PC-9 (cell line): ENCODE results near the gene IRF2. TPM values are rescaled to one million over a fixed set of nuclear protein-coding genes. Genes with fewer than 3 reads are reported as not detected.

ENCODE experiments used
- BruUV-seq: library from RNA; stranded (reverse); fragments of 400-500 nt; replicated peaks from 2 replicates; lab custom pipeline; 2021; lab: Mats Ljungman, UMichigan
- CTCF ChIA-PET: fragments of 300-600 bp; sonication (Branson Sonifier 250); formaldehyde crosslinking; loops from one replicate; lab custom pipeline; 2022; ENCODE audit warnings: antibody characterized with exemption; lab: Charles Lee
- POLR2A ChIA-PET: fragments of 300-600 bp; sonication (Branson Sonifier 250); formaldehyde crosslinking; loops from one replicate; lab custom pipeline; 2022; ENCODE audit warnings: antibody characterized with exemption; ENCODE audit not compliant: unreplicated experiment; lab: Charles Lee
- DNase-seq, 2 experiments: peaks; one replicate each; pipeline versions ENCODE4 v3.0.0 to v3.0.0-alpha.2; 2015 to 2022; ENCODE audit warnings: mixed read lengths in 1 of 2
- H2AFZ ChIP-seq: fragments of 200-600 bp; sonication (generic); 2 replicates; pipeline ENCODE4 v1.8.1; 2017; ENCODE audit warnings: antibody characterized with exemption
- H3F3A ChIP-seq: fragments of 200-600 bp; sonication (generic); 2 replicates; pipeline ENCODE4 v1.8.1; 2017; ENCODE audit warnings: antibody characterized with exemption, mild to moderate bottlenecking, low read depth; ENCODE audit not compliant: insufficient read depth
- H3K27ac ChIP-seq: fragments of 200-600 bp; sonication (generic); 2 replicates; pipeline ENCODE4 v1.6.1; 2016; ENCODE audit warnings: mixed run types
- H3K27me3 ChIP-seq: fragments of 200-600 bp; sonication (generic); 2 replicates; pipeline ENCODE4 v1.6.1; 2016; ENCODE audit warnings: low read depth, mixed run types; ENCODE audit not compliant: insufficient read depth
- H3K36me3 ChIP-seq: fragments of 200-600 bp; sonication (generic); 2 replicates; pipeline ENCODE4 v1.6.1; 2016; ENCODE audit warnings: low read depth, mixed run types
- H3K4me1 ChIP-seq: fragments of 200-600 bp; sonication (generic); replicated peaks from 2 replicates; pipeline ENCODE4 v1.6.1; 2016; ENCODE audit warnings: mixed run types; ENCODE audit not compliant: insufficient read depth
- H3K4me2 ChIP-seq: fragments of 200-600 bp; sonication (generic); 2 replicates; pipeline ENCODE4 v1.6.1; 2017; ENCODE audit warnings: mixed run types
- H3K4me3 ChIP-seq: fragments of 200-600 bp; sonication (generic); 2 replicates; pipeline ENCODE4 v1.6.1; 2016; ENCODE audit warnings: mixed run types
- H3K79me2 ChIP-seq: fragments of 200-600 bp; sonication (generic); 2 replicates; pipeline ENCODE4 v1.6.1; 2017; ENCODE audit warnings: low read depth, mixed run types
- H3K9me2 ChIP-seq: fragments of 200-600 bp; sonication (generic); 2 replicates; pipeline ENCODE4 v1.8.1; 2017; ENCODE audit warnings: mild to moderate bottlenecking; ENCODE audit not compliant: insufficient read depth
- H3K9me3 ChIP-seq: fragments of 200-600 bp; sonication (generic); 2 replicates; pipeline ENCODE4 v1.8.1; 2016; ENCODE audit warnings: low read depth; ENCODE audit not compliant: insufficient read depth
- H4K20me1 ChIP-seq: fragments of 200-600 bp; sonication (generic); 2 replicates; pipeline ENCODE4 v1.8.1; 2017; ENCODE audit not compliant: insufficient read depth
- EZH2 ChIP-seq: fragments of 200-600 bp; sonication (generic); IDR thresholded peaks from 2 replicates; pipeline ENCODE4 v1.8.0; 2017; ENCODE audit warnings: antibody characterized with exemption, low read depth
- intact Hi-C: fragments of 100-400 bp; cut with micrococcal nuclease; formaldehyde crosslinking; loops from one replicate; pipeline ENCODE4 v1.10.0; 2022; ENCODE audit not compliant: unreplicated experiment
- total RNA-seq: library from RNA; stranded (reverse); gene quantifications from 2 replicates; pipeline ENCODE4 v1.2.3, GENCODE V29; 2021
- TF ChIP-seq, protein P1 (sequence below): fragments of 200-600 bp; sonication (generic); conservative IDR thresholded peaks from 2 replicates; pipeline ENCODE4 v1.6.1; 2017; ENCODE audit warnings: mixed run types, antibody characterized with exemption, mild to moderate bottlenecking, moderate library complexity

The IRF2 gene
- total RNA-seq, 1 experiment from 2014 or later: 34.4 TPM

DNA sequence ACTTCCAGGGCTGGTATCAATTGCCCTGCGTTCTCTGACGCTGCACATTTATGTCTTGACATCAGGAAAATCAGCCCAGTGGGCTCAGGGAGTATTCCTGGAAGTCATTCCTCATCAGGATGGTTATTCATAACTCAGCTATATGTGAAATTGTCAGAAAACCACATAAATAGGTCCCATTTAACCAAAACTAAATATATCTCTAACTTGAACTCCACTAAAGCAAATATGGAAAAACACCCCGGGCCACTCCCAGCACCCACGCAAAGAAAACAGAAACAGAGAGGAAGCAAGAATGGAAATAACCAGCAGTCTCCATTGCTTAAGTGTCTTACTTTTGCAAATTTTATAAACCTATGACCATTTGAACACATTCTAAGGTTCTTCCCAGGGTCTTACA, 112.0 kb downstream of the IRF2 start:
- no peaks in the 10 kb centered on the region for H3K9me3 ChIP-seq
- ChIA-PET CTCF (no interaction called here), POLR2A (no interaction called here)
- H3K4me3 ChIP-seq: no peak overlapping the region
- H3K27me3 ChIP-seq: no peaks in the 10 kb centered on the region
- no peaks in the 10 kb centered on the region for H3K79me2 ChIP-seq
- H4K20me1 ChIP-seq: no peaks in the 10 kb centered on the region
- H3K36me3 ChIP-seq: no peaks in the 10 kb centered on the region
- no peaks in the 10 kb centered on the region for H3F3A ChIP-seq
- no TSS peak for BruUV-seq
- TF ChIP-seq EZH2: no peak
- TF ChIP-seq, protein P1, sequence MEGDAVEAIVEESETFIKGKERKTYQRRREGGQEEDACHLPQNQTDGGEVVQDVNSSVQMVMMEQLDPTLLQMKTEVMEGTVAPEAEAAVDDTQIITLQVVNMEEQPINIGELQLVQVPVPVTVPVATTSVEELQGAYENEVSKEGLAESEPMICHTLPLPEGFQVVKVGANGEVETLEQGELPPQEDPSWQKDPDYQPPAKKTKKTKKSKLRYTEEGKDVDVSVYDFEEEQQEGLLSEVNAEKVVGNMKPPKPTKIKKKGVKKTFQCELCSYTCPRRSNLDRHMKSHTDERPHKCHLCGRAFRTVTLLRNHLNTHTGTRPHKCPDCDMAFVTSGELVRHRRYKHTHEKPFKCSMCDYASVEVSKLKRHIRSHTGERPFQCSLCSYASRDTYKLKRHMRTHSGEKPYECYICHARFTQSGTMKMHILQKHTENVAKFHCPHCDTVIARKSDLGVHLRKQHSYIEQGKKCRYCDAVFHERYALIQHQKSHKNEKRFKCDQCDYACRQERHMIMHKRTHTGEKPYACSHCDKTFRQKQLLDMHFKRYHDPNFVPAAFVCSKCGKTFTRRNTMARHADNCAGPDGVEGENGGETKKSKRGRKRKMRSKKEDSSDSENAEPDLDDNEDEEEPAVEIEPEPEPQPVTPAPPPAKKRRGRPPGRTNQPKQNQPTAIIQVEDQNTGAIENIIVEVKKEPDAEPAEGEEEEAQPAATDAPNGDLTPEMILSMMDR: no peak
- no peak overlapping the region for H2AFZ ChIP-seq
- intact Hi-C loops: no loop called here
- no peaks in the 10 kb centered on the region for H3K9me2 ChIP-seq
- no peaks in the 10 kb centered on the region for H3K4me1 ChIP-seq
- no peak overlapping the region for H3K27ac ChIP-seq
- H3K4me2 ChIP-seq: no peak overlapping the region
- DNase-seq: no peak

DNA sequence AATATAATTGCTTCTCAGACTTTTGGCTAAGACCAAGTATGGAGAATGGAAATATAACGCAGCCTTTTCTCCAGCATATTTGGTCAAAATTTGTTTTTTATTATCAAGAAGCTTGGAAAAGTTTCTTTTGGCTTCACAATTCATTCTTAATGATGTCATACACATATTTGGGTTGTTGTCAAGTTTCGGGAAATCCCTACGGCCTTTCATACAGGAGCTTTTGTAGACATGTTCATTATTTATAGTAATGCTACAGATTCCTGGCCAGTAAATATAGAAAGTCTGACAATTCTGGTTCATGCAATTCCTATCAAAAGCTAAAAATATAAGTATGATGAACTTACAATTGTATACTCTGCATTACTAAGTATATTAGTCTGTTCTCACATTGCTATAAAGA, 112.9 kb downstream of the IRF2 start:
- H3K27ac ChIP-seq: no peak overlapping the region
- no peaks in the 10 kb centered on the region for H3K9me2 ChIP-seq
- no peaks in the 10 kb centered on the region for H4K20me1 ChIP-seq
- H3K9me3 ChIP-seq: no peaks in the 10 kb centered on the region
- CTCF ChIA-PET: no interaction called here
- H3K4me2 ChIP-seq: no peak overlapping the region
- H3K4me1 ChIP-seq: no peaks in the 10 kb centered on the region
- no peak for DNase-seq
- no TSS peak for BruUV-seq
- no peaks in the 10 kb centered on the region for H3K36me3 ChIP-seq
- no peaks in the 10 kb centered on the region for H3K79me2 ChIP-seq
- no peak overlapping the region for H3K4me3 ChIP-seq
- H3F3A ChIP-seq: no peaks in the 10 kb centered on the region
- H3K27me3 ChIP-seq: no peaks in the 10 kb centered on the region
- POLR2A ChIA-PET: no interaction called here
- H2AFZ ChIP-seq: no peak overlapping the region
- intact Hi-C loops: no loop called here
- TF ChIP-seq, protein P1: no peak
- no peak for TF ChIP-seq EZH2

DNA sequence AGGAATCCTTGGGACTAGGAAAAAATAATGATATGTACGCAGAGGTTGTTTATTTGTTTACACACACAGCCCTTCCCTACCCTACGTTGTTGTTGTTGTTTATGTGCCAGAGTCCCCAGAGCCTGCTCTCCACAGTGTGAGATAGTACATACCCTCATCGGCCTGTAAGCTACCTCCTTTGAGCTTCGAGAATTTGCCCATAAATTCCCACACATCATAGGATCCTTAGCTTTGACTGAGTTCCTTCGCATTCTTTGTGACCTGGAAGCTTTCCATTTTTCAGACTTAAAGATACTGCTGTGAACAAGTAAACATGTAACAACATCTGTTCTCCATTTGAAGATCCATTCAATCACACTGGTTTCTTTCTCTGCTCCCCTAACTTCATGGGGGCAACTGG, 114.5 kb downstream of the IRF2 start:
- Histone ChIP-seq H4K20me1 (no peaks in the 10 kb centered on the region), H3K27me3 (no peaks in the 10 kb centered on the region), H3K9me3 (no peaks in the 10 kb centered on the region), H3K9me2 (no peaks in the 10 kb centered on the region), H3K36me3 (no peaks in the 10 kb centered on the region), H2AFZ (no peak overlapping the region), H3F3A (no peaks in the 10 kb centered on the region), H3K27ac (no peak overlapping the region), H3K4me3 (no peak overlapping the region), H3K4me1 (no peaks in the 10 kb centered on the region), H3K4me2 (no peak overlapping the region), H3K79me2 (no peaks in the 10 kb centered on the region)
- BruUV-seq: no TSS peak
- DNase-seq: no peak
- intact Hi-C loops: no loop called here
- POLR2A ChIA-PET: no interaction called here
- no peak for TF ChIP-seq EZH2
- TF ChIP-seq, protein P1: no peak
- CTCF ChIA-PET: no interaction called here
